Activated CD8-positive, alpha-beta T cell treated with anti-CD3 and anti-CD28 coated beads for 36 hours (primary cell): Measurements from ENCODE around the gene LARP1B. TPM values are rescaled to one million over a fixed set of nuclear protein-coding genes. Genes with fewer than 3 reads are reported as not detected.

Experiments used
- ATAC-seq: fragments of 200-7000 bp; cut with Tn5 transposase; one replicate; pipeline ENCODE4 v1.10.0; 2021; ENCODE audit warnings: mild to moderate bottlenecking, moderate library complexity
- CTCF ChIA-PET: fragments of 350-600 bp; sonication (Branson Sonifier 250); formaldehyde crosslinking; loops from one replicate; lab custom pipeline; 2021; ENCODE audit warnings: antibody characterized with exemption; lab: Charles Lee
- POLR2A ChIA-PET: fragments of 350-600 bp; sonication (Branson Sonifier 250); formaldehyde crosslinking; loops from one replicate; lab custom pipeline; 2021; ENCODE audit warnings: antibody characterized with exemption; lab: Charles Lee
- DNase-seq: peaks from one replicate; pipeline ENCODE4 v3.0.0-alpha.2; 2020
- H3K27ac Mint-ChIP-seq: one replicate; pipeline ENCODE4 v1.8.0; 2021; ENCODE audit warnings: mild to moderate bottlenecking, mixed read lengths
- H3K27me3 Mint-ChIP-seq: one replicate; pipeline ENCODE4 v1.8.0; 2021; ENCODE audit warnings: mixed read lengths
- H3K36me3 Mint-ChIP-seq: one replicate; pipeline ENCODE4 v1.8.0; 2021; ENCODE audit warnings: low read depth, mixed read lengths
- H3K4me1 Mint-ChIP-seq: one replicate; pipeline ENCODE4 v1.8.0; 2021; ENCODE audit warnings: low read depth, mixed read lengths
- H3K4me3 Mint-ChIP-seq: one replicate; pipeline ENCODE4 v1.8.0; 2021; ENCODE audit warnings: mild to moderate bottlenecking, moderate library complexity, mixed read lengths
- H3K9me3 Mint-ChIP-seq: one replicate; pipeline ENCODE4 v1.8.0; 2021; ENCODE audit warnings: mixed read lengths
- intact Hi-C: fragments of 100-400 bp; cut with micrococcal nuclease; formaldehyde crosslinking; loops from one replicate; pipeline ENCODE4 v1.10.0; 2022
- total RNA-seq, 2 experiments: library from RNA; stranded (reverse); gene quantifications; one replicate each; pipeline ENCODE4 v1.2.3, GENCODE V29; 2021
- TF ChIP-seq, protein P1 (sequence below): fragments of 200-600 bp; IDR thresholded peaks from one replicate; pipeline ENCODE4 v1.8.0; 2022; ENCODE audit warnings: antibody characterized with exemption, mild to moderate bottlenecking

Gene LARP1B
- total RNA-seq, 2 experiments from 2014 or later = 23.8 to 23.9 TPM

DNA sequence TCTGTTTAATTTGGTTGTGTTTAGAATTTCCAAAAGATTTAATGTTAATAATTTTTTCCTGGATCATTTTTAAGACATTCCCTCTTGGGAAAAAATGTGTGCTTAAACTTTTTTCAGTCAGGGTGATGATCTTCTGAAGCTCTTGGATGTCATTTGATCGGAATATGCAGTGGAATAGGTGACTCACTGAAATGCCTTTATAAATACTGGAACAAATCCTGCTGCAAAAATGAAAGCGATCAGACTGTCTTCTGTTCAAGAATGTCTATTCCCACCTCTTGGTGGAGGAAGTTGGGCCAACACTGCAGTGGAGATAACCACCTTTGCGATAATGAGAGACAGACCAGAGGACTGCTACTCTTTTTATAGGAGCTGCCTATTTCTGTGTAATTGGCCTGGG is 46.7 kb downstream of the LARP1B start:
- H3K4me1 Mint-ChIP-seq = no peaks in the 10 kb centered on the region
- DNase-seq (no peak), ATAC-seq (no peak)
- H3K36me3 Mint-ChIP-seq = peaks cover 15% of the 10 kb centered on the region
- H3K27me3 Mint-ChIP-seq = no peaks in the 10 kb centered on the region
- POLR2A ChIA-PET = no interaction called here
- no peak overlapping the region for H3K4me3 Mint-ChIP-seq
- intact Hi-C loops = no loop called here
- TF ChIP-seq, protein P1, sequence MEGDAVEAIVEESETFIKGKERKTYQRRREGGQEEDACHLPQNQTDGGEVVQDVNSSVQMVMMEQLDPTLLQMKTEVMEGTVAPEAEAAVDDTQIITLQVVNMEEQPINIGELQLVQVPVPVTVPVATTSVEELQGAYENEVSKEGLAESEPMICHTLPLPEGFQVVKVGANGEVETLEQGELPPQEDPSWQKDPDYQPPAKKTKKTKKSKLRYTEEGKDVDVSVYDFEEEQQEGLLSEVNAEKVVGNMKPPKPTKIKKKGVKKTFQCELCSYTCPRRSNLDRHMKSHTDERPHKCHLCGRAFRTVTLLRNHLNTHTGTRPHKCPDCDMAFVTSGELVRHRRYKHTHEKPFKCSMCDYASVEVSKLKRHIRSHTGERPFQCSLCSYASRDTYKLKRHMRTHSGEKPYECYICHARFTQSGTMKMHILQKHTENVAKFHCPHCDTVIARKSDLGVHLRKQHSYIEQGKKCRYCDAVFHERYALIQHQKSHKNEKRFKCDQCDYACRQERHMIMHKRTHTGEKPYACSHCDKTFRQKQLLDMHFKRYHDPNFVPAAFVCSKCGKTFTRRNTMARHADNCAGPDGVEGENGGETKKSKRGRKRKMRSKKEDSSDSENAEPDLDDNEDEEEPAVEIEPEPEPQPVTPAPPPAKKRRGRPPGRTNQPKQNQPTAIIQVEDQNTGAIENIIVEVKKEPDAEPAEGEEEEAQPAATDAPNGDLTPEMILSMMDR = no peak
- H3K27ac Mint-ChIP-seq = no peak overlapping the region
- CTCF ChIA-PET = no interaction called here
- H3K9me3 Mint-ChIP-seq = no peaks in the 10 kb centered on the region

DNA sequence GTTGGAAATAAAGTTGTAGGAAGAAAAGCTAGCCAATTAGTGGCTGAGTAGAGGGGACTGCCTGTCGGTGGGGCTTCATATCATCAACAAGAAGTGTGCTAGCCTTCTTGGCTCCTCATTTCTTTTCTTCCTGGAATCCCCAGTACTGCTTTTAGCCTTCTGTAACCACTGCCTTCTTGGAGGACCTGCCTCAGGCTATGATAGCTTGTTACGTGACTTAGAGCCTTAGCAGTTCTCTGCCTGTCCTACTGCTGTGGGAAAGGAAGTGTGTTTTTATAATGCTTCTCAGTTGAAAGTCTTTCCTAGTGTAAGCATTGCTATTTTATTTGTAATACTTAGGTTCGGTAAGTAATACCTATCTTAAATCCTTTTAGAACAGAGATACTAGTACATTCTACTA is 61.9 kb downstream of the LARP1B start:
- ChIA-PET CTCF (no interaction called here), POLR2A (no interaction called here)
- Mint-ChIP-seq H3K4me3 (no peak overlapping the region), H3K27me3 (no peaks in the 10 kb centered on the region), H3K4me1 (no peaks in the 10 kb centered on the region), H3K36me3 (peaks cover 37% of the 10 kb centered on the region), H3K27ac (no peak overlapping the region), H3K9me3 (no peaks in the 10 kb centered on the region)
- TF ChIP-seq, protein P1 = no peak
- DNase-seq (no peak), ATAC-seq (no peak)
- intact Hi-C loops = no loop called here

DNA sequence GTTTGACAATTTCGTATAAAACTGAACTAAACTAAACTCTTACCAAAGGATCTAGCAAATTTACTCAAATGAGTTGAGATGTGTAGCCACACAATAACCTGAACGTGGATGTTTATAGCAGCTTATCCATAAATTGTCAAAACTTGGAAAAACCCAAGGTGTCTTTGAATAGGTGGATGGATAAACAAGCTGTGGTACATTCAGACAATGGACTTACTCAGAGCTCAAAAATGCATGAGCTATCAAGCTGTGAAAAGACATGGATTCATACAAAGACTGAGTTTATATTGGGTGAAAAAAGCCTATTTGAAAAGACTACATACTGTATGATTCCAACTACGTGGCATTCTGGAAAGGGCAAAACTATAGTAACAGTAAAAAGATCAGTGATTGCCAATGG is 69.5 kb downstream of the LARP1B start:
- H3K4me3 Mint-ChIP-seq = no peak overlapping the region
- TF ChIP-seq, protein P1 = no peak
- H3K27me3 Mint-ChIP-seq = no peaks in the 10 kb centered on the region
- peaks cover 8% of the 10 kb centered on the region for H3K9me3 Mint-ChIP-seq
- H3K27ac Mint-ChIP-seq = no peak overlapping the region
- no peaks in the 10 kb centered on the region for H3K4me1 Mint-ChIP-seq
- DNase-seq (no peak), ATAC-seq (no peak)
- H3K36me3 Mint-ChIP-seq = peaks cover 15% of the 10 kb centered on the region
- ChIA-PET POLR2A (no interaction called here), CTCF (interaction anchor here (0.9 to 1.0 kb wide), 2 partner anchors 30 to 79 kb away, joined by 3 read pairs; no protein-coding TSS in a partner anchor)
- intact Hi-C loops = no loop called here

DNA sequence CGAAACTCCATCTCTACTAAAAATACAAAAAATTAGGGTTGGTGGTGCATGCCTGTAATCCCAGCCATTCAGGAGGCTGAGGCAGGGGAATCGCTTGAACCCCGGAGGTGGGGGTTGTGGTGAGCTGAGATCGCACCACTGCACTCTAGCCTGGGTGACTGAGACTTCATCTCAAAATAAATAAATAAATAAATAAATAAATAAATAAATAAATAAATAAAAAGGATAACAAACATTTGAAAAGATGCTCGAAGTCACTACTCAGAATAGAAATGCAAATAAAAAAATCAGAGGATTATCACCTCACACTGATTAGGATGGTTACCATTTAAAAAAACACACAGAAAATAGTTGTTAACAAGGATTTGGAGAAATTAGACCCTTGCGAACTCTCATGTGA is 73.8 kb downstream of the LARP1B start:
- DNase-seq (no peak), ATAC-seq (no peak)
- TF ChIP-seq, protein P1 = no peak
- no peak overlapping the region for H3K27ac Mint-ChIP-seq
- intact Hi-C loops = no loop called here
- H3K9me3 Mint-ChIP-seq = peaks cover 3% of the 10 kb centered on the region
- CTCF ChIA-PET = no interaction called here
- no peaks in the 10 kb centered on the region for H3K4me1 Mint-ChIP-seq
- H3K36me3 Mint-ChIP-seq = peaks cover 3% of the 10 kb centered on the region
- no peak overlapping the region for H3K4me3 Mint-ChIP-seq
- no peaks in the 10 kb centered on the region for H3K27me3 Mint-ChIP-seq
- POLR2A ChIA-PET = no interaction called here

DNA sequence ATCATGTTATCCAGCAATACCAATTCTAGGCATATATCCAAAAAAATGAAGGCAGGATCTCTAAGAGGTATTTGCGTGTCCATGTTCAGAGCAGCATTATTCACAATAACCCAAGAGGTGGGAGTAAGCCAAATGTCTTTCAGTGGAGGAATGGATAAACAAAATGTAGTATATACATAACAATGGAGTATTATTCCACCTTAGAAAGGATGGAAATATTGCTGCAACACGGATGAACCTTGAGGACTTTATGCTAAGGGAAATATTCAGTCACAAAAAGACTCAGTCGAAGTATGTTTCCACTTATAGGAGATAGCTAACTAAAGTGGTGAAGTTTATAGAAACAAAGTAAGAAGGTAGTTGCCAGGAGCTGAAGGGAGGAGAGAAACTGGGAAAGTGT is 74.3 kb downstream of the LARP1B start:
- H3K4me1 Mint-ChIP-seq = no peaks in the 10 kb centered on the region
- no peaks in the 10 kb centered on the region for H3K27me3 Mint-ChIP-seq
- intact Hi-C loops = no loop called here
- H3K36me3 Mint-ChIP-seq = peaks cover 3% of the 10 kb centered on the region
- H3K9me3 Mint-ChIP-seq = peaks cover 3% of the 10 kb centered on the region
- no peak for ATAC-seq
- no peak for DNase-seq
- TF ChIP-seq, protein P1 = no peak
- ChIA-PET POLR2A (no interaction called here), CTCF (no interaction called here)
- no peak overlapping the region for H3K27ac Mint-ChIP-seq
- no peak overlapping the region for H3K4me3 Mint-ChIP-seq
